HEK293 (cell line): ENCODE data around the gene SLC25A26.

Experiments used
- KLF17 ChIP-seq: fragments of 450-650 bp; formaldehyde crosslinking; IDR thresholded peaks from 2 replicates; pipeline ENCODE4 v1.5.1; 2016; ENCODE audit warnings: missing biosample characterization, missing genetic modification characterization
- ZNF140 ChIP-seq: fragments of 450-650 bp; formaldehyde crosslinking; IDR thresholded peaks from 2 replicates; pipeline ENCODE4 v1.5.1; 2016; ENCODE audit warnings: missing biosample characterization, missing genetic modification characterization
- ZNF2 ChIP-seq: fragments of 450-650 bp; formaldehyde crosslinking; IDR thresholded peaks from 2 replicates; pipeline ENCODE4 v1.5.1; 2016; ENCODE audit warnings: missing biosample characterization, missing genetic modification characterization
- ZNF239 ChIP-seq: fragments of 450-650 bp; formaldehyde crosslinking; IDR thresholded peaks from 2 replicates; pipeline ENCODE4 v1.5.1; 2016; ENCODE audit warnings: missing biosample characterization, missing genetic modification characterization
- ZNF510 ChIP-seq: fragments of 450-650 bp; formaldehyde crosslinking; IDR thresholded peaks from 2 replicates; pipeline ENCODE4 v1.5.1; 2018; ENCODE audit warnings: mild to moderate bottlenecking, missing genetic modification characterization, missing biosample characterization; ENCODE audit not compliant: insufficient replicate concordance
- ZNF792 ChIP-seq: fragments of 450-650 bp; formaldehyde crosslinking; IDR thresholded peaks from 2 replicates; pipeline ENCODE4 v1.5.1; 2016; ENCODE audit warnings: missing biosample characterization, missing genetic modification characterization
- ZSCAN16 ChIP-seq: fragments of 450-650 bp; formaldehyde crosslinking; IDR thresholded peaks from 2 replicates; pipeline ENCODE4 v1.5.1; 2016; ENCODE audit warnings: missing biosample characterization, missing genetic modification characterization
- TF ChIP-seq, protein P1 (sequence below): fragments of 450-650 bp; formaldehyde crosslinking; IDR thresholded peaks from 2 replicates; pipeline ENCODE4 v1.5.1; 2016; ENCODE audit warnings: missing biosample characterization, missing genetic modification characterization
- TF ChIP-seq, protein P2 (sequence below): fragments of 450-650 bp; formaldehyde crosslinking; IDR thresholded peaks from 2 replicates; pipeline ENCODE4 v1.5.1; 2016; ENCODE audit warnings: missing biosample characterization, missing genetic modification characterization

GRCh38 chr3:66383998-66384745 lies 163.4 kb downstream of the SLC25A26 start:
- TF ChIP-seq ZNF140 (tag by site-specific recombination) (no peak), ZSCAN16 (tag by site-specific recombination) (no peak), ZNF792 (tag by site-specific recombination) (no peak), KLF17 (tag by site-specific recombination) (no peak), ZNF239 (tag by site-specific recombination) (no peak), ZNF2 (no peak), ZNF510 (tag by site-specific recombination) (no peak)
- TF ChIP-seq, protein P1, sequence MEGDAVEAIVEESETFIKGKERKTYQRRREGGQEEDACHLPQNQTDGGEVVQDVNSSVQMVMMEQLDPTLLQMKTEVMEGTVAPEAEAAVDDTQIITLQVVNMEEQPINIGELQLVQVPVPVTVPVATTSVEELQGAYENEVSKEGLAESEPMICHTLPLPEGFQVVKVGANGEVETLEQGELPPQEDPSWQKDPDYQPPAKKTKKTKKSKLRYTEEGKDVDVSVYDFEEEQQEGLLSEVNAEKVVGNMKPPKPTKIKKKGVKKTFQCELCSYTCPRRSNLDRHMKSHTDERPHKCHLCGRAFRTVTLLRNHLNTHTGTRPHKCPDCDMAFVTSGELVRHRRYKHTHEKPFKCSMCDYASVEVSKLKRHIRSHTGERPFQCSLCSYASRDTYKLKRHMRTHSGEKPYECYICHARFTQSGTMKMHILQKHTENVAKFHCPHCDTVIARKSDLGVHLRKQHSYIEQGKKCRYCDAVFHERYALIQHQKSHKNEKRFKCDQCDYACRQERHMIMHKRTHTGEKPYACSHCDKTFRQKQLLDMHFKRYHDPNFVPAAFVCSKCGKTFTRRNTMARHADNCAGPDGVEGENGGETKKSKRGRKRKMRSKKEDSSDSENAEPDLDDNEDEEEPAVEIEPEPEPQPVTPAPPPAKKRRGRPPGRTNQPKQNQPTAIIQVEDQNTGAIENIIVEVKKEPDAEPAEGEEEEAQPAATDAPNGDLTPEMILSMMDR (tag by site-specific recombination), result no peak
- TF ChIP-seq, protein P2, sequence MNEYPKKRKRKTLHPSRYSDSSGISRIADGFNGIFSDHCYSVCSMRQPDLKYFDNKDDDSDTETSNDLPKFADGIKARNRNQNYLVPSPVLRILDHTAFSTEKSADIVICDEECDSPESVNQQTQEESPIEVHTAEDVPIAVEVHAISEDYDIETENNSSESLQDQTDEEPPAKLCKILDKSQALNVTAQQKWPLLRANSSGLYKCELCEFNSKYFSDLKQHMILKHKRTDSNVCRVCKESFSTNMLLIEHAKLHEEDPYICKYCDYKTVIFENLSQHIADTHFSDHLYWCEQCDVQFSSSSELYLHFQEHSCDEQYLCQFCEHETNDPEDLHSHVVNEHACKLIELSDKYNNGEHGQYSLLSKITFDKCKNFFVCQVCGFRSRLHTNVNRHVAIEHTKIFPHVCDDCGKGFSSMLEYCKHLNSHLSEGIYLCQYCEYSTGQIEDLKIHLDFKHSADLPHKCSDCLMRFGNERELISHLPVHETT (tag by site-specific recombination), result no peak
